ENCODE measurements around the gene VDR.
"Not testable (repeated sequence)": the region's sequence is repeated elsewhere in the genome, so short reads cannot be mapped to it uniquely, and the experiment has no call there.

VDR gene

DNA sequence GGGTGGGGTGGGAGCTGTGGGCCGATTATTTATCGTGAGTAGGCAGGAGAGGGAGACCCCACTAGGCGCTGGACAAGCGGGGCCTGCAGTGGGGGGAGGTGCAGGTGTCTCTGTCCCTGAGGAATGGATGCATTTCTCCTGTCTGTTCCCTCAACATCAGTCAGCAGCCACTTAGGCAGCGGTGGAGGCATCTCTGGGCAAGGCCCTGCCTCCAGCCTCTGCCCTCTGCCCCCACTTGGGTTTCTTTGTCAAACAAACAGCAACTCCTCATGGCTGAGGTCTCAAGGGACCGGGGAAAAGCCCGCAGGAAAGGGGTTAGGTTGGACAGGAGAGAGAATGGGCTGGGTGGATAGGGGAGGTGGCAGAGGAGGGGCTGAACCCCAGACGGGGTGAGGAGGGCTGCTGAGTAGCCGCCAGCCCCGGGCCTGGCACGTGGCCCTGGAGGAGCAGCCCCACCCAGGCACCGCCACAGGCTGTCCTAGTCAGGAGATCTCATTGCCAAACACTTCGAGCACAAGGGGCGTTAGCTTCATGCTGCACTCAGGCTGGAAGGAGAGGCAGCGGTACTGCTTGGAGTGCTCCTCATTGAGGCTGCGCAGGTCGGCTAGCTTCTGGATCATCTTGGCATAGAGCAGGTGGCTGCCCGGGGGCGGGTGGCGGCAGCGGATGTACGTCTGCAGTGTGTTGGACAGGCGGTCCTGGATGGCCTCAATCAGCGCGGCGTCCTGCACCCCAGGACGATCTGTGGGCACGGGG lies 60.4 kb downstream of the VDR start:
- DNase-seq, result peak; percentile 85

DNA sequence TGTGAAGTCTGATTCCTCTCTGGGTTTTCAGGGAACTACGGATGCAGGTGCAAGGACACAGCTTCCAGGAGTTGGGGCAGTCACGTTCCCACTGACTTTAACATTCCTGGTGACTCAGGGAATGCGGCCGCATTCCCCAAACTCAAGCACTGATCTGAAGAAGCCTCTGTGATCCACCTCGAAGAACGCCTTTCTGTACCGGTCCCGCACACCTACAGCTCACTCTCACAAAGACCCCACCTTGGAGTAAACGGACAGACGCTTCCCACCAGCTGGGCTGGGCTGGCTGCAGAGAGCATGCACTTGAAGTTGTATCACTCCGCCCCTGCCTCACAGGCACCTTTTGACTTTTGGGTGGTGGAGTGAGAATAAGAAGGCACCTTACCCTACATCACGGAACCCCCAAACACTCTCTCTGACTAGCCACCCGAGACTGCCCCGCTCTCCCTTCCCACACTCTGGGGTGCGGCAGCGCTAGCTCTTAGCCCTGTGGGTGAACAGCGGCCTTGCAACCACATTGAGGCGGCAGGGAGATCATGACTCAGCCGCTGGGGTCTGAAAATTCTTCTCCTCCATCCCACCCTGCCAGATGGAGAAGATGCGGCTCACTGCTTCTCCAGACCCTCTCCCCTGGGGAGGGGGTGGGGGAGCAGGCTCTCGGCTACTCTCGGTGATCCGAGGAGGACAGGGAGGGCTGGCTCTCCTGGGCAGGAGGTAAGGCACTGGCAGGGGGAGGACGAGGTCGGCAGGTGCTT lies 61.4 kb downstream of the VDR start:
- no peak for DNase-seq

DNA sequence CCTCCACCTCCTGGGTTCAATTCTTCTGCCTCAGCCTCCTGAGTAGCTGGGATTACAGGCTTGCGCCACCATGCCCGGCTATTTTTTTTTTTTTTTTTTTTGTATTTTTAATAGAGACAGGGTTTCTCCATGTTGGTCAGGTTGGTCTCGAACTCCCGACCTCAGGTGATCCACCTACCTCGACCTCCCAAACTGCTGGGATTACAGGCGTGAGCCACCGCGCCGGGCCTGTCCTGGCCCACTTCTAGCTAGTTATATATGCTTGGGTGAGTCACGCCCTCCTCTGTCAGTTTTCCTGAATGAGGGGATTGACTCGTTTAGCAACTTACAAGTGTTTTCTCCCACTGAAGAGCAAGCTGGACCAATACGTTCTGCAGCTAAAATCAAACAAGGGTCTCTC lies 62.3 kb downstream of the VDR start:
- not testable (repeated sequence) for DNase-seq

DNA sequence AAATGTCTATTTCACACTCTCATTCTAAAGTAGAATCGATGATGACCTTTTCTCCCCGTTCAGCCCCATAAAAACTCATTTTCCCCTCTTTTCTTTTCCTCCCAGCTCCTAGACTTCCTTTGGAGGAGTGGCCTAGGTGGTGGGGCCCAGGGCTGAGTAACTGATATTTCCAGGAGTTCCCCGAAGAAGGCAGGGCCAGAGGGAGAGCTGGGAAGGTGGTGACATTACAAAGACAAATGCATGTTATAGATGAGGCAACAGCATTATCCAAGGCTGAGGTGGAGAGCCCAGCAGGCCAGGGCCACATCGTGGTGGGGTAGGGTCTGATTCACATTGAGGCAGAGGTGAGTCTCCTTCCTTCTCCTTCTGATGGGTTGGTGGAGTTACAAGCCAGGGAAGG lies 62.9 kb downstream of the VDR start:
- no peak for DNase-seq

DNA sequence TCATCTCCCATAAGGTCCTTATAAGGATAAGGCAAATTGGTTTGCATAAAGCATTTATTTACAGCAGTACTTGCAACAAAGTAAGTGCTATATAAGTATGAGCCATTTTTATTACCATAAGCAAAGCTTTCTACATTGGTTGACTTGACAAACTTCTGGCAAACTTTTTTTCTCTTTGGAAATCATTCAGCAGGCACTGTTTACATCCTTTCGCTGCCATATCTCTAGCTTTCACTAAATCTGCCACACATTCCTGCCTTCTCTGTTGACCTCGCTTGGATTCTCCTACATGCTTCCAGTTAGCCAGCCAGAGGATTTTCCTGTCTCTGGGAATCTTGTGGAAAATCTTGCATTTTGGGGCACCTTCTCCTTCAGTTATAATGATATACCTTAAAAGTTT lies 63.3 kb downstream of the VDR start:
- DNase-seq, result no peak

DNA sequence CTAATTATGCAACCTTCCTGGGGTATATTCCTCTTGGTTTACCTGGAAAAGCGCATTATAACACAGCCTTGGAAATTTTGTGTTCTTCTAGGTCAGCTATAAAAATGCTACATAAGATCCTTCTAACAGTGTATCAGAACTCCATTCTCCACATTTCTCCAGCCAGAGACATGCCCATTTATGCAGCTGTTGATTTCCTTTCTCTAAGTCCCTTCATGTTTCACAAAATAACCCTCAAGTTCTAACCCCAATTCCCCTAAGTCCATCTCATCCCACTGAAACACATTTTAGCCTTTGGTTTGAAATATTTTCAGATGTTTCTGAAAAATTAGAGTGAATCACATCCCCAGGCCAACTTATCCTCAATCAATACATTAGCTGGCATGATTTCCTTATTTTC lies 64.2 kb downstream of the VDR start:
- DNase-seq, result no peak

DNA sequence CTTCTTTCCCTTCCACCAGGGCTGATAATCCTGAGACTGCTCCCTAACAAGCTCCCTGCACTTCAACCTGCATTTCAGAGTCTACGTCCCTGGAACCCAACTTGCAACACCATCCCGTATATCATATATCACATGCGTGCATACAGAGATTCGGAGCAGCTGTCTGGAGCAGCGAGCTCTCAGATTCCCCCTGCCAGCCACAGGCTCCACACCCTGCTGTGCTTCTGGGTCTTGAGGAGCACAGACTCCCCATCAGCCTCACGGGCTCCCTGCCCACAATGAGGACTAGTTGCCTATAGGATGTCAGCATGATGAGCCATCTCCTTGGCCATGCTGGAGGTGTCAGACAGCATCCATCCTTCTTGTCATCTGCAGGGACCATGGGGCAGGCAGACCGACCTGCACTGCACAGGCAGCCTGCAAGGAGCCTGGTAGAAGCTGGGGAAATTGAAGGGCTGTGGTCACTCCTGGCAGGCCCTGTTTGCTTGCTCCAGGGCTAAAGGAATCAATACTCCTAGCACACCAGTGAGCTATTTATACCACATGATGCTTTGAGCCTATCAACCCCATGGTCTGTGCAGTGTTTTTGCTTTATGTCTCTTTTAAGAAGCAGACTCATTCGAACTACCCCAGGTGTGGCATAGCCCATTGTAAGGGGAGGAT lies 65.4 kb downstream of the VDR start:
- no peak for DNase-seq

DNA sequence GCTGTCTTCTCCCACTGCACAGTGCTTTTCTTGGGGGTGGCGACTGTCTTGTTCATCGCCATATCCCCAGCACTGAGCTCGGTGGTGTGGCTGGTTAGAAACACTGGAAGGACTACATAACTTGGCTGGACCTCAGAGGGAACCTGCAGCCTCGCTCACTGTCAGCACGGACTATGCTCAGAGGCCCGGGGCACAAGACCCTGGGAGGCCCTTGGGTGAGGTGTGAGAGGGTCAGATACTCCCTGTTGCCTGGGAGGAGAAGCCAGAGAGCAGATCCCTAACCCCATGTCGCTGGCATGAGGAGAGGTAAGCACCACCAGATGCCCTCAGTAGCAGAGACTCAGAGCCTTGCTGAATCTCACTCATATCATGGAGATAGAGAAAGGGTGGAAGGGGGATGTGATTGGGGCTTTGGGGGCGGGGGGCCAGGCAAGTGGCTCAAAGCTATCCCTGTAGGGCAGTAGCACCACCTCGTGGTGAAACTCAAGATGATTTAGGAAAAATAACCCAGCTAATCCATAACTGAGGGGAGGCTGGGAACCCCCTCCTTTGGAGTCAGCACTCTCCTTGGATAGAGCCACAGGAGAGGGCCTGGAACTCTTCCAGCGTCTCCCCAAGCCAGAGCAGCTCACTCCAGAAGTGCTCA lies 66.4 kb downstream of the VDR start:
- peak; percentile 72 for DNase-seq

DNA sequence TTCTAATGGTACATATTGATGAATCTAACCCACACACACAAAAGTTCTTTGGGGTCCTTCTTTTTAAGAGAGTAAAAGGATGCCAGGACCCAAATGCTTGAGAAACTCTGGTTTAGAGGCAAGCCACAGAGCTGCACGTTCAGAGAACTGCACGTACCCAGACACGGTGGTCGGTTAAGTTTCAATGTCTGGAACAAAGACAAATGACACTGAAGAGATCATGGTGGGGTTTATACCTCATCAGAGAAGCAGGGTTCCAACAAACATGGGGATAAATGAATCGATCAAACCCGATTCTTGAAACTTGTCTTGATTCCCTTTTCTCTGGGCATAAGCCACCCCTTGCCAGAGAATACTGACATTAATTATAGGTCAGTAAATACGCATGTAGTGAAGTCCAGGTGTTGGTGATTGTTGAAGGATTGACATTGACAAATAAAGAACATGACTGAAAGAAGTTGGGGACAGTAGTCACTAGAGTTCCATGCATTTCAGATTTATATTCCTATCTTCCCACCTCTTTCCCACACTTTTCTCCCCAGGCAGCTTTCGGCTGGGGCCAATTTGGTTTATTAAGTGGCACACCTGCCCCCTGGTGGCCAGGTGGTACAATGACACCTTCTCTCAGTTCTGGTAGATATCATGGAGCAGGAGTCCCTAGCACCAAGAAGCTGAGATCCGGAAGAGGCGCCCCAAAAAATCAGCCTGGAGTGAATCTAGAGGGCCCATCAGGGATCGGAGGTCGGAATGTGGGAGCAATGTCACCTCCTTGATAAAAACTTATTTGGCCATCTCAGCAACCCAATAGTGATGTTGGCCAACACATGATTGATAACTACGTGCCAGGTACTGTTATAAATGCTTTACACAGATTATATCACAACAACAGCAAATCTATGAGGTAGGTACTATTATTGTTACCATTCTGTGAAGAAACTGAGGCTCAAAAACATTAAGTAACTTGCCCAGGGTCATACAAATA lies 67.3 kb downstream of the VDR start:
- DNase-seq, result peak; percentile 84

DNA sequence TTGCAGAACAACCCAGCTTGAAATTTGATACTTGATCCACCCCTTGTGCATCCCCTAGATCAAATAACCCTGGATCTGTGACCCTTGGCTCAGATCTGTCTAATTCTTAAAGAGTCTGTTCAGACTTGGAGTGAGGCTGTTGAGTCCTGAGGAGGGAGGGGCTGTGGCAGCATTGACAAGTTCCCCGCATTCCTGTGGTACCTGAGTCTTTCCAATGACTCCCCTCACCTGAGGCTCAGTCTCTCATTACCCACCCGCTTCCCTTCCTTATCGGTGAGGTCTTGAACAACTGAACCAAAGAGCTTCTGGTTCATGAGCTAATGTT lies 69.0 kb downstream of the VDR start:
- no peak for DNase-seq

DNA sequence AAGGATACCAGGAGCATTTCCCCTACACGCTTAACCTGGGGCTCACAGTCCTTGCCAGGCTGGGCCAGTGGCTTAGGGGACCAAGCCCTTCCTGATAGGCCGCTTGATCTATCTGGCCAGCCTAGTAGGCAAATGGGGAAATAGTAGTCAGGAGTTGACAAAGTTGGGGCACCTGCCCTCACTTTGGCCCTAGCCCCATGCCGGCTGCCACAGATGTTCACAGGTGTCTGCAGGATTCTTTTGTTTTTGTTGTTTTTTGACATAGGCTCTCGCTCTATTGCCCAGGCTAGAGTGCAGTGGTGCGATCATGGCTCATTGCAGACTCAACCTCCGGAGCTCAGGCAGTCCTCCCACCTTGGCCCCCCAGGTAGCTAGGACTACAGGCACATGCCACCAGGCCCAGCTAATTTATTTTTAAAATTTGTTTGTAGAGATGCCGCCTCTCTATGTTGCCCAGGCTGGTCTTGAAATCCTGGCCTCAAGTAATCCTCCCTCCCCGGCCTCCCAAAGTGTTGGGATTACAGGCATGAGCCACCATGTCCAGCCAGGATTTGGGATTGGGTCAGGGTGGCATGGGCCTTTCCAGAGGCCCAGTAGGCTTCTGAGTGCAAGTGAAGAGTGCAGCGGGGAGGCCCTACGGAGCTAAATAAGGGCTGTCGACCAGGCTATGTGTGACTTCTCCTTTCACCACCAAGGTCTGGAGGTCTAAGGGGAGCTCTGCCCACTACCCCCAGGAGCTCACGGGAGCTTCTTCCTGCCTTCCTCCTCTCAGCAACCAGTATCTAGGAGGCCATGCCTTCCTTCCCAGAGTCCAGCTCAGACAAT lies 69.6 kb downstream of the VDR start:
- DNase-seq, result no peak

DNA sequence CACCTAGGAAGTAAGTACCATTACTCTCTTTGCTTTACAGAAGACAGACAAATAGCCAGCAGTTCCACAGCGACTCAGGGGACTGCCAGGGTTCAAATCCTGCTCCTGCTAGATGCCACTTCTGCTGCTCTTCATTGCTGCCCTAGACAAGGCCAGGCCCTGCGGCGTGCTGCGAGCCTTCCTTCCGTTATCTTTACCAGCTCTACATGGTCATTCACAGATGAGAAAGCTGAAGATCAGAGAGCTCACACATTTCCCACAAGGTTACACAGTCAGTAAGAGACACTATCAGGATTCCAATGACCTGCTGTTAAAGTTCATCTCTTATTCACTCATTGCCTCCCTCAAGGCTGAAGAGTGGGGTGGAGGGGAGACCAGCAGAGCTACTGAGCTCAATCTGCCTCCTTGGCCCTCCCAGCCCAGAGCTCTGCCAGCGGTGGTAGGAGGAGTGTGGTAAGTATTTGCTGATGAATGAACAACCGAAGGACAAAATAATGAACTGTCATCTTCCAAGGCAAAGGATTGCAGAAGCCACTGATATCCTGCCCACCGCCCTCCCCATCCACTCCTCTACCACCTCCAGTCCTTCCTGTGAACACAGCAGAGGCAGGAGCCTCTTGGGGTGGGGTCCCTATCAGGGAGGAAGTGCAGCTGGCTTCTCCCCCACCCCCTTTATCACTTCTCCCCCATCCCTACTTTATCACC lies 70.4 kb downstream of the VDR start:
- DNase-seq, result peak; percentile 90

DNA sequence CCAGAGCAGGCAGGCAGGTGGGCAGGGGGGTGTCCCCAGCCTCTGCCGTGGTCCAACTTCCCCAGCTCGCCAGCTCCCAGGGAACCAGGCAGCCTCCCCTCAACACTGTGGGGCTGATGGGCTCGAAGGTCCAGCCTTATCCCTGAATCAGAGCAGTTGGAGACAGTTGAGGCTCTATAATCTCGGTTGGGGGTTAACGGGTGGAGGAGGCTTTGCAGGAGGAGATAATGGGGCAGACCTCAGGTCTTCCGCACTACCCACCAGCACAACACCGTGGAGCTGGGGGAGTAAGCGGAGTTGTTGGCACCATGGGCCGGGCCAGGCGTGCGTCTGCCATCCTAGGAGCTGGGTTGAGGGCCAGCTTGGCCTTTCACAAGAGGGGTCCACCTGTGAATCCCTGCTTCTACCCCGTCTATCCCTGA lies 71.2 kb downstream of the VDR start:
- DNase-seq, result peak; percentile 89

DNA sequence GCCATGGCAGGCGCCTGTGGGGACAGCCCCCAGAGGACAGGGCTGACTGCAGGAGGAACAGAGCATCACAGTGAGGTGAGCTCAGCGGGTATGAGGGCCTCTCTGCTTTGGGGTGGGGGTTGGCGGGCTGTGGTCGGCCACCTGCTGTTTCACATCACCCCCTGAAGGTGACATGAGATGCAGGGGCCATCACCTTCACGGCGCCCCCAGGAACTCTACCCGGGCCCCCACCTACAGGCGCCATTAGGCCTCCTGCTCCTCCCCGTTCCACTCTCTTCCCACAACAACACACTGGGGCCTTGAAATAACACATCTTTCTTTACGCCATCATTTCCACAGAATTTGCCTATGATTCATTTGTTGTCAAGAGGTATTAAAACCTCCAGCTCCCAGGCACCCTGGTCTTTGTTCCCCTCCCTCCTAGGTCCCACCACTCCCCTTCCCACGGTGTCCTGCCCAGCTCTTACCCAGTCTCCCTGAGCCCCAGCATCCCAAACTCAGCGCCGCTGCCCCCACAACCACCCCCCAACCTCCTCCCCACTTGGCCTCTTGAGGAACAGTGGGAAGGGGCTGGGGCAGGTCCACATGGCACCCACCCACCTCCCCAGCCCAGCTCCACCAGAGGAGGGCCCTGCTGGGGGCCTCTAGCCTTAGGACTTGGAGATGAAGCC lies 72.4 kb downstream of the VDR start:
- DNase-seq, result no peak

DNA sequence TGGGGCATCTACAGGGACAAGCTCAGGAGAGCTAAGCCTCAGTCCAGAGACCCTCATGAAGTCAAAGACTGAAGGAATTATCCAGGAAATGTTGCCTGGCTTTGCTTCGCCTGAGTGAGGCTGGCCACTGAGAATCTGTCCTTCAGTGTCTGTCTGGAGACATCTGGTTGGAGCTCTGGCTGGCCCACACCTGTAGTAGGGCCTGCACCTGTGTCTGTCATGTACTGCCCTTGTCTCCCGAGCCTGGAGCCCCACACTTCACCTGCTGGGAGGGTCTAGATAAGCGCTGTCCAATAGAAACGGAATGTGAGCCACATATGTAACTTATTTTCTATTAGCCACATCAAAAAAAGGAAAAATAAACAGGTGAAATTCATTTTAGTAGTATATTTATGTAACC lies 75.2 kb downstream of the VDR start:
- peak; percentile 48 for DNase-seq

DNA sequence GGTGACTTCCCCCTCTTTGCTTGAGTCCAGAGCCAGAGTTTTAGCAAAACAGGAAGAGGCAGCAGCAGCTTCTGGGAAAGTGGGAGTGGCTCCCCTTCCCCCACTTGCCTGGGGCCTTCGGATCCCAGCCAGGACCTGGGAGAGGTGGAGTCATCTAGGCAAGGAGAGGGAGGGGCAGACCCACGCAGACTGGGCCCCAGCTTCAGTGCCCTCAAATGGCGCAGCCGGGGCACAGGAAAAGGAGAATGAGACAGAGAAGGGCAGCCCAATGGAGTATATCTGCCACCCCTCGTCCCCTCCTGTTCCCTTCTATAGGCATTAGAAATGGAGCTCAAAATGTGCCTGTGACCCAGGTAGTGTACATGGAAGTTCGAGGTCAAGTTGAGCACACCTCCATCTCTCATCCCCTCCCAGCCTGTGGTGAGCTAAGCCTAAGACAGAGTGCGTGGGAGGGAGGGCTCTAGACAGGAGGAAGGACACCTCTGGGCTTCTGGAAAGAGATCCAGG lies 75.8 kb downstream of the VDR start:
- peak; percentile 90 for DNase-seq

DNA sequence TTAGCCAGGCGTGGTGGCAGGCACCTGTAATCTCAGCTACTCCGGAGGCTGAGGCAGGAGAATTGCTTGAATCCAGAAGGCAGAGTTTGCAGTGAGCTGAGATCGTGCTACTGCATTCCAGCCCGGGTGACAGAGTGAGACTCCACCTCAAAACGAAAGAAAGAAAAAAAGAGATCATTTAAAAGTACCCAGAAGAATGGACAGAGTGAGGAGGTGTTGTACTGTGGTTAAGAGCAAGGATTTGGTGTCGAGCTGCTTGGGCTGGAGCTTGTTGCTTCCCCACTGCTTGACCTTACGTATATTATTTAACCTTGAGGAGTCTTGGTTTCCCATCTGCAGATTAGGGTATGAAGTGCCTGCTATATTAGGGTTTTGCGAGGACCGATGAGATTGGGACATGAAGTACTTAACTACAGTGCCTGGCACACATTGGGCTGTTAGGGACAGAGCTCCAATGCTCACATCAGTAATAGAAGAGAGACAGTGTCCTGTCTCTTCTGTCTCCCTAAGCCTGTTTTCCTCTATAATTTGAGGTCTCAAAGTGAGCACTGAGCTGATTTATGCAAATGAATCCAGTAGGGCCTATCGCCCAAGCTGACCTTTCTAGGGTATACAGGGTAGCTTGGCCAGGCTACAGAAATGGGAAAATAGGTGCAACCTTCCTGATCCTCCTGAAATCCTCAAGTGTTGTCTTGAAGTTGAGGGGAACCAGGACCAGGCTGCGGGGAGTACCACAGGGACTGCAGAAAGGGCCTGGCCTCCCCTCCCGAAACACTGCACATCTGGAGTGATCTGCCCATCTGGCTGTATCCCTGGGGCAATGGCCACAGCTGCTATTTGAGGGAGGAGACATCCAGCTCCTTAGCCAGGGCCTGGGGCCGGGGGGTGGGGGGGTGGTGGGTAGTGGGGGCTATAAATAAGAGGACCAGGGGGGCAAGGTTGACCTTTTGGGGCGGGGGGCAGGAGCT lies 76.5 kb downstream of the VDR start:
- no peak for DNase-seq

DNA sequence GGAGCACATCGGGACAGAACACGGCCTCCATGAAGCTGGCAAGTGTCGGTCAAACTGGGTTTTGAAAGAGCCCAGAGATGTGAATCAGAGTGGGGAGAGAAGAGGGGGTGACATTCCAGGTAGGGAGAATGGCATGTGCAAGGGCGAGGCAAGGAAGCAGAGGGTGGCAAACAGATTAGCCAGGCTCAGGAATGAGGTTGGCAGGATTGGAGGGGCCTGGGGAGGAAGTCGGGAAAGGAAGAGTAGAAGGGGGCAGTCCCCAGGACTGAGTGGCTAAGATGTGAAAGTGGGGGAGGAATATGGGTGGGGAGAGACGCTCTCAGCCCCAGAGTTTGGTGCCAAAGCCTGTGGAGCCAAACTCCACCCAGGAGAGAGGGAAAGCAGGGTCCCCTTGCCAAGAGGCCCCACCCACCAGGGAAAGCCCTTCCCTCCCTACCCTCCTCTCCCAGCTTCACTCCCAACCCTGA lies 79.6 kb downstream of the VDR start:
- DNase-seq, result no peak

DNA sequence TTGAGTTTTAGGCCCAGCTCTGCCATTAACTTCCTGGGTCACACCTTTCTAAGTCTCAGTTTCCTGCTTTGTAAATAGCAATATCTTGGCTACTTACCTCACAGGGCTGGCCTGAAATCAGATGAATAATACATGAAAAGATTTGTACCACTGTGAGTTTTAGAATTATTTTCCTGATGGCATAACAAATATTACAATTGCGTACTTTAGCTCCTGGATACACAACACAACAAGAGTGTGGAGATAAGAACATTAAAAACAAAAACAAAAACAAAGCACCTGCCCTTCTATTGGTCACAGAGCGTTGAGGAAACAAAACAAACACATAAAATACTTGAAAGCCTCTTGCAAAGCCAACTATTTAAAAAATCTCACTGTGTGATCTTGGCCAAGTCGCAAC lies 80.2 kb downstream of the VDR start:
- no peak for DNase-seq

All from hematopoietic multipotent progenitor cell treated with erythropoietin and hydrocortisone succinate and interleukin-3 and kit ligand, for 8 days (in vitro differentiated cells).